C1 segment of cervical spinal cord (tissue), 14 donors: ENCODE measurements around the gene RNASEH2C.
A peak's percentile ranks its signal among the peaks of the same experiment; 100 is the strongest.
"Not testable (repeated sequence)": the region's sequence is repeated elsewhere in the genome, so short reads cannot be mapped to it uniquely, and the experiment has no call there.

Experiments
- DNase-seq, 14 donors: peaks; one replicate each; lab custom pipeline; 2025; lab: John Stamatoyannopoulos, UW

RNASEH2C gene

GRCh38 chr11:65720211-65720934 lies at the start of gene RNASEH2C:
Gene RNASEH2C (minus strand): TSS chr11:65720798. CDS start chr11:65720758, 40 bp downstream.
- DNase-seq: peak; percentile 38 to 96 (median 89)

- DNase-seq: not testable (repeated sequence)
Observed at GRCh38 chr11:65767806-65768205, 47.2 kb upstream of the RNASEH2C start.

GRCh38 chr11:65767406-65767805 lies 46.8 kb upstream of the RNASEH2C start:
- no peak for DNase-seq

- DNase-seq: no peak
Observed at GRCh38 chr11:65766535-65766934, 45.9 kb upstream of the RNASEH2C start.

- no peak for DNase-seq
Observed at GRCh38 chr11:65764434-65764833, 43.8 kb upstream of the RNASEH2C start.

GRCh38 chr11:65762816-65763215 lies 42.2 kb upstream of the RNASEH2C start:
- DNase-seq: not testable (repeated sequence)

GRCh38 chr11:65762169-65762568 lies 41.6 kb upstream of the RNASEH2C start:
- not testable (repeated sequence) for DNase-seq

- no peak for DNase-seq
Observed at GRCh38 chr11:65745049-65745448, 24.5 kb upstream of the RNASEH2C start.

DNA sequence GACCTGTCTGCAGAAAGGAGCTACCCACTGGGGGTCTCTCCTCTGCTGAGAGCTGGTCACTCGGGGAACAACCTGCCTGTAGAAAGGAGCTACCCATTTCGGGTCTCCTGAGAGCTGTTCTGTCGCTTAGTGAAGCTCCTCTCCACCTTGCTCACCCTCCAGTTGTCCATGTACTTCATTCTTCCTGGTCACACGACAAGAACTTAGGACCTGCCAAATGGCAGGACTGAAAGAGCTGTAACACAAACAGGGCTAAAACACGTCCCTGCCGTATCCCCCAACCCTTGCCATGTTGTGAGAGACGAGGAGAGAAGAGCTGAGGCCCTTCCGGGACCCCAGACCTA lies 24.1 kb upstream of the RNASEH2C start:
- DNase-seq: no peak

DNA sequence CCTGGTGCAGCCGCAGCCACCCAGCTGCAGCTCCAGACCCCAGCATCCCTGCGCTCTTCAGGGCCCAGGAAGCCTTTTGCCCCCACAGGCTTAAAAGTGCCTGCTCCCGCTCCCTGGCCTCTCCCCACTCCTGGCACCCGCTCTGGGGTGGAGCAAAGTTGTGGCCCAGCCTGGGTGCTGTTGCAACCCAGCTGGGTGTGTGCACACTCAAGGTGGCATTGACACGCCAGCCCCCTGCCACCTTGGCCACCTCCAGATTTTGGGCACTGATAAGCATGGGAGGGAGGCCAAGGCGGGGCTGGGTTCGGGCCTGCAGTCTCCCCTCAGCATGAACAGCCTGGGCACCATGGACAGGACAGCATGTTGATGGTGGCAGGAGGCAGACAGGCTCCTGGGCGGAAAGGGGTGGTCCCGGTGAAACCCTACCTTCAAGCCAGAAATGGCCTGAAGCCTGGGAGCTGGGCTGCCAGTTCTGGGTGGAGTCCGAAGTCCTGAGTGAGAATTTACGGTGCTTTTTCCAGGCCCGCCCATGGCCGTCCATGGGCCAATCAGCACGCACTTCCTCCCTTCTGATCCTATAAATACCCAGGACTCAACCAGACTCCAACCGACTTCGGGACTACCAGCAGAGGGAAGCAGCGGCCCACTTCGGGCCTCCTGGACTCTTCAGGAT lies 23.6 kb upstream of the RNASEH2C start:
- DNase-seq: no peak

- no peak for DNase-seq
Observed at GRCh38 chr11:65743681-65744025, 23.1 kb upstream of the RNASEH2C start.

GRCh38 chr11:65742353-65742752 lies 21.8 kb upstream of the RNASEH2C start:
- DNase-seq: no peak

DNA sequence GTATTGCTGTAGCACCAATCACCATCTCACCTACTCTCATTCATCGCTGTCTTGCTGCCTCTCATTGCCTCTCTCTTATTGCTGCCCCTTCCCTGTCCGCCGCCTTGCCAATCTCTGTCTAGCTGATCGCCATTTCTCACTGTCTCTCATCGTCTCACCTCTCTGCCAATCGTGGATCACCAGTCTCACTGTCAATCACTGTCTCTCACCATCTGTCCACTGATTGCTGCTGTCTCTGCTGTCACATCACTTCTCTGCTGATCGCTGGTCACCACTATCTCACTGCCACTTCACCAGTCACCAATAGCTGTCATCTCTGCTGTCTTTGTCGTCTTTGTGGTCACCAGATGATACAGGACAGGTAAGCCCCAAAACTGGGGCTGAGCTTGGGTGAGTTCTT lies 20.6 kb upstream of the RNASEH2C start:
- no peak for DNase-seq

DNA sequence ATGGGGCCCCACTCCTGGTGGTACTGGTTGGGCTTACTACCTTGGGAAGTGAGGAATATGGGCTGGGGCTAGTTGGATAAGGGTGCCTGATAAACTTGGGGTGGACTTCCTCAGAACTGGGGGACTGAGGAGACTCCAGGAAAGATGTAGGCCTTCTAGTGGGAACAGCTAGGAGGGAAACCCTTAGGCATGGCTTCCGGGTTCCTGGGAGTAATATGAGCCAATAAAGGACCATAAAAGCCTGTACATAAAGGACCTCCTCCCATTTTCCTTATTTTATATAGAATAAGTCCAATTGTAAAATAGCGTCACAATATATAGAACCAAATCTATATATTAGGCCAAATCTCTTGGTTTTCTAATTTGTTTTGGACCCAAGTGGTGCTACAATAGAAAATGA lies 18.4 kb upstream of the RNASEH2C start:
- DNase-seq: no peak

DNA sequence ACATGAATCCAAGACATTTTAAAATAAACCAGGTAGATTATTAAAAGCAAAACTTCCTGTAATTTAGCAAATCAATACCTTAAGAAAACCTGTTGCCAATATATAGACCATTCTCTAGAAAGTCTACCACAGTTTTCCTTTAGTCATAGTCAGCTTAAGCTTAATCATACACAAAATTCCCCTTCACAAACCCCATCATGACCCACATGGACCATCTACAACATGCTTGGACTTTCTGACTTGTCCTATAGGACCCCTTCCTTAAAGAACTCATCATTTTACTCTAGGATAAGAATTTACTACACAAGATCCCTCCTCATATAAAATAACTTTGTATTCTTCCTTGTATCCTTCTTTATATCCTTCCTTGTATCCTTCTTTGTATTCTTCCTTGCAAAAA lies 16.2 kb upstream of the RNASEH2C start:
- DNase-seq: no peak

DNA sequence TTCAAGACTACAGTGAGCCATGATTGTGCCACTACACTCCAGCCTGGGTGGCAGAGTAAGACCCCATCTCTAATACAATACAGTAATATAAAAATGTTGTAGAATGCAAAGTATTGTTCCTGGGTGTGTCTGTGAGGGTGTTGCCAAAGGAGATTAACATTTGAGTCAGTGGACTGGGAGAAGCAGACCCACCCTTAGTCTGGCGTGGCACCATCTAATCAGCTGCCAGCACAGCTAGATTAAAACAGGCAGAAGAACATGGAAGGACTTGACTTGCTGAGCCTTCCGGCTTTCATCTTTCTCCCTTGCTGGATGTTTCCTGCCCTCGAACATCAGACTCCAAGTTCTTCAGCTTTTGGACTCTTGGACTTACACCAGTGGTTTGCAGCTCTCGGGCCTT lies 14.5 kb upstream of the RNASEH2C start:
- not testable (repeated sequence) for DNase-seq

DNA sequence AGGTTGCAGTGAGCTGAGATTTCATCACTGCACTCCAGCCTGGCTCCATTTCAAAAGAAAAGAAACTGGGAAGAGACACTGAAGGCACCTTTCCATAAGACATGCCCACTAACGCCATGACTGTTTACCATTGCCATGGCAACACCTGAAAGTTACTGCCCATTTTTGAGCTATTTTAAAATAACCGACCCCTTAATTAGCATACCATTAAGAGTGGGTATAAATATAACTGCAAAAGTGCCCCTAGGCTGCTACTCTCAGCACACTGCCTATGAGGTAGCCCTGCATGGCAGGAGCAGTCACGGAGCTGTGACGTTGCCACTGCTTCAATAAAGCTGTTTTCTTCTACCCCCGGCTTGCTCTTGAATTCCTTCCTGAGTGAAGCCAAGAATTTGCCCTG lies 9.9 kb upstream of the RNASEH2C start:
- DNase-seq: no peak

DNA sequence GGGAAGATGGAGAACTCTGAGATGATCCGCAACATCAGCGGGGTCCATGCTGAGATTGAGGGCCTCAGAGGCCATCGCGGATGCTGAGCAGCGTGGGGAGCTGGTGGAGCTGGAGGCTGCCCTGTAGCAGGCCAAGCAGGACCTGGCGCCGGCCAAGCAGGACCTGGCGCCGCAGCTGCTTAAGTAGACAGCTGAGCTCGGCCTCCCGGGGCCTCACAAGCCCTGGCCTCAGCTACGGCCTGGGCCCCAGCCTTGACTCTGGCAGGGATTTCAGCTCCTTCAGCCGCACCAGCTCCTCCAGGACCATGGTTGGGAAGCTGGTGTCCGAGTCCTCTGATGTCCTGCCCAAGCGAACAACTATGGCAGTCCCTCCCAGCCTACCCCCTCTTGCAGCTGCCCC lies 7.3 kb upstream of the RNASEH2C start:
- DNase-seq: no peak

DNA sequence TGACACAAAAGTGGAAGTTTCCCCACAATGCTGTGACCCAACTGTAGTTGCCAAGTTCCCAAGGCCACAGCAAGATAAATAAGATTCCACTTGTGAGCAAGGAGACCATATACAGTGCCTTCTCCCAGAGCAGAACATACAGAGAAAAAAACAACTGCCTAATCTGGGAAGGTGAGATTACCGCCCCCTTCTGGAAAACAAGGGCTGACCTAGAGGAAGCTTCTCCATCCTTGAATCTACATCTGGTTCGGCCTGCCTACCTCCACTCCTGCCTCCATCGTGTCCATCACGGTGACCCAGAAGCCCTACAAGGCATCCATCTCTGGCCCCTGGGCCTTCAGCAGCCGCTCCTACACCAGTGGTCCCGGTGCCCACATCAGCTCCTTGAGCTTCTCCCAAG lies 6.1 kb upstream of the RNASEH2C start:
- DNase-seq: no peak

- no peak for DNase-seq
Observed at GRCh38 chr11:65722261-65722660, 1.7 kb upstream of the RNASEH2C start.

DNA sequence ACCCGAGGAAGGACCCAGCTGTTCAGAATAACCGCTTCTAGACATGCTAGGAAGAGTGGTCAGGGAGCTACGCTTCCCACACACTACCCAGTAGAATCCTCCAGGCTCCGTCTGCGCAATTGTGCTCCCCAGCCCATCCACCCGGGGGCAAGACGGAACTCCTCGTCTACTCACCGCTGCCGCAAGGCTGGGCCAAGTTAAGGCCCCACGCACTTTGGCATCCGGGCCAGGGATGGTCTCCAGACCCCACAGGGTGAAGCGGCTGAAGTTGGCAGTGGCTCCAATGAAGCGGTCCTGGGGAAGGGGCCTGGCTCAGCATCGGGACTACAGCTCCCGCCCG lies 757 bp downstream of the RNASEH2C start:
- DNase-seq: no peak

GRCh38 chr11:65718964-65719492 lies 1.6 kb downstream of the RNASEH2C start:
- DNase-seq: peak in 1 of 14 donors; percentile 24

- DNase-seq: no peak
Observed at GRCh38 chr11:65718531-65718930, 2.1 kb downstream of the RNASEH2C start.
